Progenitor cell of endocrine pancreas (in vitro differentiated cells): ENCODE results near the gene ROR1. TPM values are rescaled to one million over a fixed set of nuclear protein-coding genes. Genes with fewer than 3 reads are reported as not detected.

Experiments
- DNase-seq: peaks from one replicate; pipeline ENCODE4 v3.0.0; 2021; ENCODE audit warnings: low spot score; ENCODE audit not compliant: unreplicated experiment
- H3K27ac Mint-ChIP-seq: 2 replicates; pipeline ENCODE4 v1.8.0; 2021; ENCODE audit warnings: mild to moderate bottlenecking, moderate library complexity, mixed read lengths
- H3K27me3 Mint-ChIP-seq: 2 replicates; pipeline ENCODE4 v1.8.0; 2021; ENCODE audit warnings: mixed read lengths
- H3K36me3 Mint-ChIP-seq: 2 replicates; pipeline ENCODE4 v1.8.0; 2022; ENCODE audit warnings: mixed read lengths; ENCODE audit not compliant: insufficient read depth
- H3K4me1 Mint-ChIP-seq: 2 replicates; pipeline ENCODE4 v1.8.0; 2021; ENCODE audit warnings: low read depth, mixed read lengths
- H3K4me3 Mint-ChIP-seq: 2 replicates; pipeline ENCODE4 v1.8.0; 2021; ENCODE audit warnings: low read depth, mild to moderate bottlenecking, moderate library complexity, mixed read lengths
- H3K9me3 Mint-ChIP-seq: 2 replicates; pipeline ENCODE4 v1.8.0; 2021; ENCODE audit warnings: low read depth, mixed read lengths
- CTCF ChIP-seq: fragments of 200-600 bp; sonication (generic); IDR thresholded peaks from one replicate; pipeline ENCODE4 v1.5.0; 2021; ENCODE audit warnings: antibody characterized with exemption, mild to moderate bottlenecking; ENCODE audit not compliant: unreplicated experiment
- total RNA-seq: library from RNA; stranded (reverse); gene quantifications from 2 replicates; pipeline ENCODE4 v1.2.1, GENCODE V29; 2021

ROR1 gene
- total RNA-seq, 1 donor from 2014 or later: 63.8 TPM

GRCh38 chr1:64082459-64082858, 308.6 kb downstream of the ROR1 start:
- no peaks in the 10 kb centered on the region for H3K9me3 Mint-ChIP-seq
- H3K36me3 Mint-ChIP-seq: no peaks in the 10 kb centered on the region
- no peaks in the 10 kb centered on the region for H3K4me1 Mint-ChIP-seq
- DNase-seq: no peak
- no peaks in the 10 kb centered on the region for H3K27me3 Mint-ChIP-seq
- no peak for TF ChIP-seq CTCF
- H3K4me3 Mint-ChIP-seq: no peak overlapping the region
- no peak overlapping the region for H3K27ac Mint-ChIP-seq

GRCh38 chr1:64084451-64084850, 310.6 kb downstream of the ROR1 start:
- Mint-ChIP-seq H3K27ac (no peak overlapping the region), H3K36me3 (no peaks in the 10 kb centered on the region), H3K9me3 (no peaks in the 10 kb centered on the region), H3K27me3 (no peaks in the 10 kb centered on the region), H3K4me1 (no peaks in the 10 kb centered on the region), H3K4me3 (no peak overlapping the region)
- DNase-seq: no peak
- TF ChIP-seq CTCF: no peak

GRCh38 chr1:64087768-64088167, 314.0 kb downstream of the ROR1 start:
- no peak for DNase-seq
- H3K36me3 Mint-ChIP-seq: peaks cover 3% of the 10 kb centered on the region

GRCh38 chr1:64090436-64090835, 316.6 kb downstream of the ROR1 start:
- H3K4me3 Mint-ChIP-seq: no peak overlapping the region

More at GRCh38 chr1:64087768-64088167, 314.0 kb downstream of the ROR1 start:
- Mint-ChIP-seq H3K27me3 (no peaks in the 10 kb centered on the region), H3K4me3 (no peak overlapping the region), H3K4me1 (peaks cover 12% of the 10 kb centered on the region), H3K27ac (no peak overlapping the region), H3K9me3 (peaks cover 4% of the 10 kb centered on the region)
- no peak for TF ChIP-seq CTCF

GRCh38 chr1:64092851-64093371, 319.1 kb downstream of the ROR1 start:
- no peaks in the 10 kb centered on the region for H3K27me3 Mint-ChIP-seq
- no peak overlapping the region for H3K4me3 Mint-ChIP-seq
- no peak overlapping the region for H3K27ac Mint-ChIP-seq
- TF ChIP-seq CTCF: no peak
- peaks cover 5% of the 10 kb centered on the region for H3K36me3 Mint-ChIP-seq
- peaks cover 21% of the 10 kb centered on the region for H3K4me1 Mint-ChIP-seq
- H3K9me3 Mint-ChIP-seq: peaks cover 7% of the 10 kb centered on the region
- DNase-seq: no peak

More at GRCh38 chr1:64090436-64090835, 316.6 kb downstream of the ROR1 start:
- Mint-ChIP-seq H3K4me1 (peaks cover 18% of the 10 kb centered on the region), H3K27ac (no peak overlapping the region), H3K9me3 (peaks cover 4% of the 10 kb centered on the region), H3K27me3 (no peaks in the 10 kb centered on the region), H3K36me3 (peaks cover 3% of the 10 kb centered on the region)
- TF ChIP-seq CTCF: no peak
- no peak for DNase-seq
